HepG2 (cell line): ENCODE measurements around the gene SIM1. TPM values are rescaled to one million over a fixed set of nuclear protein-coding genes. Genes with fewer than 3 reads are reported as not detected.

ENCODE experiments used
- ATAC-seq: fragments of 200-7000 bp; cut with Tn5 transposase; 3 replicates; pipeline ENCODE4 v1.9.1; 2020; ENCODE audit warnings: mild to moderate bottlenecking, moderate library complexity
- BruUV-seq: library from RNA; stranded (reverse); fragments of 400-500 nt; replicated peaks from 2 replicates; lab custom pipeline; 2021; lab: Mats Ljungman, UMichigan
- CTCF ChIA-PET: fragments of 300-600 bp; formaldehyde crosslinking; extraction: SDS; loops from one replicate; lab custom pipeline; 2021; ENCODE audit warnings: low total read pairs, inconsistent platforms, low intra/inter-chr PET ratio; lab: Yijun Ruan, JAX
- POLR2A ChIA-PET: fragments of 350-600 bp; sonication (Branson Sonifier 250); formaldehyde crosslinking; loops from one replicate; lab custom pipeline; 2020; ENCODE audit warnings: antibody characterized with exemption, inconsistent platforms; lab: Yijun Ruan, JAX
- DNase-seq: peaks from one replicate; pipeline ENCODE4 v3.0.0-alpha.2; 2015; ENCODE audit warnings: low spot score
- FAIRE-seq: peaks from 3 replicates; lab custom pipeline; 2011; peaks lifted over from hg19 to GRCh38; lab: Jason Lieb, UNC
- H2AFZ ChIP-seq: one replicate; pipeline ENCODE4 v1.6.1; 2011; ENCODE audit warnings: low read length, inconsistent platforms
- H3K27ac ChIP-seq: fragments of 300-600 bp; 3 replicates; pipeline ENCODE4 v1.8.0; 2011; ENCODE audit warnings: mixed run types, mild to moderate bottlenecking, mixed read lengths, low read length, inconsistent platforms; ENCODE audit not compliant: insufficient read depth; ENCODE audit errors: extremely low read length
- H3K27me3 ChIP-seq, 2 experiments: fragments of 200-600 bp in 1 of 2; 2 replicates in 1 of 2; 3 replicates in 1 of 2; pipeline versions ENCODE4 v1.6.0 to v1.8.0; 2011; ENCODE audit warnings: low read length in 2 of 2, mild to moderate bottlenecking in 2 of 2, moderate library complexity in 2 of 2, inconsistent platforms in 1 of 2; ENCODE audit not compliant: insufficient read depth in 2 of 2, control insufficient read depth in 1 of 2
- H3K36me3 ChIP-seq, 2 experiments: fragments of 200-600 bp in 1 of 2; replicated peaks in 1 of 2; 2 replicates in 1 of 2; 3 replicates in 1 of 2; pipeline versions ENCODE4 v1.5.1 to v1.8.0; 2011; ENCODE audit warnings: low read length in 2 of 2, inconsistent platforms in 1 of 2; ENCODE audit not compliant: insufficient read depth in 2 of 2, control insufficient read depth in 1 of 2
- H3K4me1 ChIP-seq: 2 replicates; pipeline ENCODE4 v1.5.1; 2012; ENCODE audit warnings: low read length, inconsistent platforms; ENCODE audit not compliant: insufficient read depth
- H3K4me2 ChIP-seq: 2 replicates; pipeline ENCODE4 v1.6.0; 2011; ENCODE audit warnings: low read depth, low read length, inconsistent platforms
- H3K4me3 ChIP-seq, 3 experiments: fragments of 200-600 bp in 1 of 3; sonication (generic), shearing (Covaris generic) in 1 of 3; replicated peaks in 1 of 3; 2 replicates each; pipeline ENCODE4 v1.5.1; 2011 to 2016; ENCODE audit warnings: low read length in 3 of 3, inconsistent platforms in 2 of 3, low read depth in 2 of 3, mild to moderate bottlenecking in 2 of 3, control low read depth in 1 of 3, mixed read lengths in 1 of 3; ENCODE audit not compliant: insufficient read depth in 1 of 3
- H3K79me2 ChIP-seq: one replicate; pipeline ENCODE4 v1.6.1; 2011; ENCODE audit warnings: low read length, inconsistent platforms; ENCODE audit not compliant: insufficient read depth
- H3K9ac ChIP-seq: 2 replicates; pipeline ENCODE4 v1.6.0; 2011; ENCODE audit warnings: mild to moderate bottlenecking, low read depth, low read length, inconsistent platforms; ENCODE audit not compliant: insufficient read depth
- H3K9me3 ChIP-seq: 2 replicates; pipeline ENCODE4 v1.5.1; 2012; ENCODE audit warnings: mild to moderate bottlenecking, low read length
- H4K20me1 ChIP-seq: 2 replicates; pipeline ENCODE4 v1.6.0; 2011; ENCODE audit warnings: inconsistent platforms, mild to moderate bottlenecking, low read length, moderate library complexity; ENCODE audit not compliant: insufficient read depth
- ATAD3A ChIP-seq: sonication (generic); formaldehyde crosslinking; IDR thresholded peaks from 2 replicates; pipeline ENCODE4 v1.4.0; 2020; ENCODE audit warnings: missing genetic modification reagents
- ESRRA ChIP-seq: sonication (generic); formaldehyde crosslinking; IDR thresholded peaks from 2 replicates; pipeline ENCODE4 v1.5.1; 2020; ENCODE audit warnings: mild to moderate bottlenecking, low read depth, missing genetic modification reagents
- HOXA7 ChIP-seq: sonication (generic); formaldehyde crosslinking; IDR thresholded peaks from 2 replicates; pipeline ENCODE4 v1.8.1; 2022; ENCODE audit warnings: mild to moderate bottlenecking, missing genetic modification reagents, moderate library complexity
- KDM6A ChIP-seq: IDR thresholded peaks from 2 replicates; pipeline ENCODE4 v1.6.1; 2016; ENCODE audit warnings: low read depth
- ZBTB1 ChIP-seq: sonication (generic); formaldehyde crosslinking; IDR thresholded peaks from 2 replicates; pipeline ENCODE4 v1.4.0; 2020; ENCODE audit warnings: missing genetic modification reagents, borderline replicate concordance
- ZNF138 ChIP-seq: sonication (generic); formaldehyde crosslinking; IDR thresholded peaks from 2 replicates; pipeline ENCODE4 v1.5.0; 2020; ENCODE audit warnings: mild to moderate bottlenecking, low read depth, missing genetic modification reagents
- ZNF737 ChIP-seq: sonication (generic); formaldehyde crosslinking; IDR thresholded peaks from 2 replicates; pipeline ENCODE4 v1.5.0; 2020; ENCODE audit warnings: missing genetic modification reagents, mild to moderate bottlenecking, borderline replicate concordance
- WGBS: methylation state at CpG from one replicate; pipeline ENCODE4 v1.1.6; 2017; ENCODE audit warnings: low lambda C conversion rate; 5-methylcytosine and 5-hydroxymethylcytosine counted together
- in situ Hi-C: cut with HindIII; loops from 2 replicates; pipeline ENCODE4 v1.10.0; 2017; ENCODE audit warnings: low pct_unique_long_range_greater_than_20kb; ENCODE audit not compliant: extremely low pct_ligation_motif_present
- intact Hi-C: fragments of 100-400 bp; cut with micrococcal nuclease; formaldehyde crosslinking; loops from one replicate; pipeline ENCODE4 v1.10.0; 2022; ENCODE audit not compliant: unreplicated experiment
- polyA plus RNA-seq, 8 experiments: library from polyadenylated mRNA; depleted of rRNA in 3 of 8; stranded (reverse) in 7 of 8; unstranded in 1 of 8; fragments of >200 nt; fragmentation: Illumina TruSeq in 4 of 8; extraction: Trizol in 4 of 8; gene quantifications; 2 replicates each; pipeline versions ENCODE4 v1.2.1 to v1.2.3, GENCODE V29; 2011 to 2016; ENCODE audit warnings: low read depth in 4 of 8, missing spikeins in 1 of 8, mixed read lengths in 1 of 8; ENCODE audit not compliant: insufficient read depth in 1 of 8
- total RNA-seq, 5 experiments: library from RNA; depleted of rRNA; stranded (reverse); fragments of >200 nt; fragmentation: Illumina TruSeq; extraction: Trizol; gene quantifications; 2 replicates each; pipeline ENCODE4 v1.2.3, GENCODE V29; 2016; ENCODE audit warnings: low read depth in 1 of 5
- TF ChIP-seq, protein P1 (sequence below): IDR thresholded peaks from 2 replicates; pipeline ENCODE4 v1.6.1; 2018; ENCODE audit warnings: missing genetic modification reagents
- TF ChIP-seq, protein P2 (sequence below), 2 experiments: sonication (generic) in 1 of 2; formaldehyde crosslinking in 1 of 2; IDR thresholded peaks; 2 replicates each; pipeline versions ENCODE4 v1.4.0 to v1.6.1; 2016 to 2020; ENCODE audit warnings: borderline replicate concordance in 1 of 2, low read depth in 1 of 2, mild to moderate bottlenecking in 1 of 2, missing genetic modification reagents in 1 of 2
- TF ChIP-seq, protein P3 (sequence below): sonication (generic); formaldehyde crosslinking; IDR thresholded peaks from 2 replicates; pipeline ENCODE4 v1.5.0; 2020; ENCODE audit warnings: missing genetic modification reagents

Gene SIM1
- total and polyA plus RNA-seq, 2 of the 13 experiments (the other 11 are each of a cell fraction or from before 2014, with no cell fraction given) = not detected

DNA sequence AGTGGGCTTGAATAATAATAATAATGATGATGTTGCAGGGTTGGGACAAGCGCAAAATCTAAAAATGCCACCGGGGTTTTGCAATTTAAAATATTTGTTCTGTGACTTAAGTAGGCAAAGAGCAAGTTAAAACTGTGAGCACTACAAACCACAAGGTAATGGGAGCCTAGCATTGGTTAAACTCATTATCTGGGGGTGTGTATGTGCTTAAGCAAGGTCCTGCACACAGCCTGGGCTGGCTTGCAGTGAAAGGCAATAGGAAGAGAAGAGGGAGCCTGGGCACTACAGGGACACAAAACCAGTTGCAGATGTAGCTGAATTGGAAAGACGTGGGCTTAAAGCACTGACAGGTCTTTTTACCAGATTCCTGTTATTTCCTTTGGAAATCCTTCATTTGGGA is 11.7 kb downstream of the SIM1 start:
- no peaks in the 10 kb centered on the region for H3K79me2 ChIP-seq
- WGBS = 19% methylated on average over 3 of the region's 3 CpGs
- FAIRE-seq (no peak), ATAC-seq (no peak), DNase-seq (no peak)
- H3K9me3 ChIP-seq = no peaks in the 10 kb centered on the region
- H3K27me3 ChIP-seq = peaks cover 15 to 50% of the 10 kb centered on the region in 2 experiments
- CTCF ChIA-PET = no interaction called here
- intact Hi-C loops (no loop called here), in situ Hi-C loops (no loop called here)
- H3K4me2 ChIP-seq = no peak overlapping the region
- no peak overlapping the region for H3K9ac ChIP-seq
- BruUV-seq = no TSS peak
- H4K20me1 ChIP-seq = peaks cover 2% of the 10 kb centered on the region; the same call in 1 of the 2 replicates
- H3K4me3 ChIP-seq = no peak overlapping the region
- TF ChIP-seq, protein P1, sequence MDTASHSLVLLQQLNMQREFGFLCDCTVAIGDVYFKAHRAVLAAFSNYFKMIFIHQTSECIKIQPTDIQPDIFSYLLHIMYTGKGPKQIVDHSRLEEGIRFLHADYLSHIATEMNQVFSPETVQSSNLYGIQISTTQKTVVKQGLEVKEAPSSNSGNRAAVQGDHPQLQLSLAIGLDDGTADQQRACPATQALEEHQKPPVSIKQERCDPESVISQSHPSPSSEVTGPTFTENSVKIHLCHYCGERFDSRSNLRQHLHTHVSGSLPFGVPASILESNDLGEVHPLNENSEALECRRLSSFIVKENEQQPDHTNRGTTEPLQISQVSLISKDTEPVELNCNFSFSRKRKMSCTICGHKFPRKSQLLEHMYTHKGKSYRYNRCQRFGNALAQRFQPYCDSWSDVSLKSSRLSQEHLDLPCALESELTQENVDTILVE (CRISPR knock-in tag) = no peak
- TF ChIP-seq ESRRA (CRISPR knock-in tag) (no peak), KDM6A (CRISPR knock-in tag) (no peak), ZNF138 (CRISPR knock-in tag) (no peak), ZBTB1 (CRISPR knock-in tag) (no peak), ZNF737 (CRISPR knock-in tag) (no peak), ATAD3A (no peak), HOXA7 (CRISPR knock-in tag) (no peak)
- TF ChIP-seq, protein P2, sequence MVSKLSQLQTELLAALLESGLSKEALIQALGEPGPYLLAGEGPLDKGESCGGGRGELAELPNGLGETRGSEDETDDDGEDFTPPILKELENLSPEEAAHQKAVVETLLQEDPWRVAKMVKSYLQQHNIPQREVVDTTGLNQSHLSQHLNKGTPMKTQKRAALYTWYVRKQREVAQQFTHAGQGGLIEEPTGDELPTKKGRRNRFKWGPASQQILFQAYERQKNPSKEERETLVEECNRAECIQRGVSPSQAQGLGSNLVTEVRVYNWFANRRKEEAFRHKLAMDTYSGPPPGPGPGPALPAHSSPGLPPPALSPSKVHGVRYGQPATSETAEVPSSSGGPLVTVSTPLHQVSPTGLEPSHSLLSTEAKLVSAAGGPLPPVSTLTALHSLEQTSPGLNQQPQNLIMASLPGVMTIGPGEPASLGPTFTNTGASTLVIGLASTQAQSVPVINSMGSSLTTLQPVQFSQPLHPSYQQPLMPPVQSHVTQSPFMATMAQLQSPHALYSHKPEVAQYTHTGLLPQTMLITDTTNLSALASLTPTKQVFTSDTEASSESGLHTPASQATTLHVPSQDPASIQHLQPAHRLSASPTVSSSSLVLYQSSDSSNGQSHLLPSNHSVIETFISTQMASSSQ (IDR thresholded peaks at IDR 0.05; ENCODE audit: low read depth) = no peak
- TF ChIP-seq, protein P2 (CRISPR knock-in tag; IDR thresholded peaks at IDR 0.05; ENCODE audit: borderline replicate concordance) = no peak
- TF ChIP-seq, protein P3, sequence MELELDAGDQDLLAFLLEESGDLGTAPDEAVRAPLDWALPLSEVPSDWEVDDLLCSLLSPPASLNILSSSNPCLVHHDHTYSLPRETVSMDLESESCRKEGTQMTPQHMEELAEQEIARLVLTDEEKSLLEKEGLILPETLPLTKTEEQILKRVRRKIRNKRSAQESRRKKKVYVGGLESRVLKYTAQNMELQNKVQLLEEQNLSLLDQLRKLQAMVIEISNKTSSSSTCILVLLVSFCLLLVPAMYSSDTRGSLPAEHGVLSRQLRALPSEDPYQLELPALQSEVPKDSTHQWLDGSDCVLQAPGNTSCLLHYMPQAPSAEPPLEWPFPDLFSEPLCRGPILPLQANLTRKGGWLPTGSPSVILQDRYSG (CRISPR knock-in tag) = no peak
- H3K4me1 ChIP-seq = no peaks in the 10 kb centered on the region
- POLR2A ChIA-PET = no interaction called here
- H3K36me3 ChIP-seq = no peaks in the 10 kb centered on the region
- H2AFZ ChIP-seq = no peak overlapping the region
- no peak overlapping the region for H3K27ac ChIP-seq
